ENCODE results near the gene CRLF1. TPM values are rescaled to one million over a fixed set of nuclear protein-coding genes. Genes with fewer than 3 reads are reported as not detected.
A peak's percentile ranks its signal among the peaks of the same experiment; 100 is the strongest.
"Not testable (repeated sequence)": the region's sequence is repeated elsewhere in the genome, so short reads cannot be mapped to it uniquely, and the experiment has no call there.

CRLF1 gene
- total RNA-seq, 1 donor from 2014 or later = 4.5 TPM

GRCh38 chr19:18599485-18599884, 7.1 kb downstream of the CRLF1 start:
- ATAC-seq (no peak), DNase-seq (ENCODE audit: low spot score) (no peak)
- intact Hi-C loops (cut with DNase I) = loop anchor here (10.0 kb wide), 1 partner anchor 75 kb away; no protein-coding TSS in a partner anchor

- ATAC-seq (no peak), DNase-seq (ENCODE audit: low spot score) (no peak)
- intact Hi-C loops (cut with DNase I) = loop anchor here (10.0 kb wide), 1 partner anchor 77 kb away; no protein-coding TSS in a partner anchor
Measured at GRCh38 chr19:18597809-18598660, 8.6 kb downstream of the CRLF1 start.

DNA sequence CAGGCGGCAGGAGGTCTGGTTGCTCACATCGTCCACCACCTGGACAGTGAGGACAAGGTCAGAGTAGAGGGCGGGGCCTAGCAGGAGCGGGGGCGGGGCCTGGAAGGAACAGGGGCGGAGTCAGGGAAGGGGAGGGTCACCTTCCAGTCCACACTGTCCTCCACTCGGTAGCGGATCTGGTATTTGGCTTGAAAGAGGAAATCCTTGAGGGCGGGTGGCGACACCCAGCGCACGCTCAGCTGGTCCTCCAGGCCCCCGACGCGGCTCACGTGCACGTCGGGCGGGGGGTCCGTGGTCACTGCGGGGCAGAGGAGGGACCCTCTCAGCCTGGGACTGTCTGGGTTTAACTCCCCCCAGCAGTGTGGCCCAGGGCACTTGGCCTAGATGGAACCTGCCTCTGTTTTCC, 9.8 kb downstream of the CRLF1 start:
- DNase-seq (ENCODE audit: low spot score) (peak; percentile 78), ATAC-seq (no peak)
- intact Hi-C loops (cut with DNase I) = loop anchor here (10.0 kb wide), 1 partner anchor 78 kb away; no protein-coding TSS in a partner anchor

- no peak for ATAC-seq
- intact Hi-C loops (cut with DNase I) = loop anchor here (10.0 kb wide), 1 partner anchor 79 kb away; no protein-coding TSS in a partner anchor
Measured at GRCh38 chr19:18595475-18595874, 11.1 kb downstream of the CRLF1 start.

DNA sequence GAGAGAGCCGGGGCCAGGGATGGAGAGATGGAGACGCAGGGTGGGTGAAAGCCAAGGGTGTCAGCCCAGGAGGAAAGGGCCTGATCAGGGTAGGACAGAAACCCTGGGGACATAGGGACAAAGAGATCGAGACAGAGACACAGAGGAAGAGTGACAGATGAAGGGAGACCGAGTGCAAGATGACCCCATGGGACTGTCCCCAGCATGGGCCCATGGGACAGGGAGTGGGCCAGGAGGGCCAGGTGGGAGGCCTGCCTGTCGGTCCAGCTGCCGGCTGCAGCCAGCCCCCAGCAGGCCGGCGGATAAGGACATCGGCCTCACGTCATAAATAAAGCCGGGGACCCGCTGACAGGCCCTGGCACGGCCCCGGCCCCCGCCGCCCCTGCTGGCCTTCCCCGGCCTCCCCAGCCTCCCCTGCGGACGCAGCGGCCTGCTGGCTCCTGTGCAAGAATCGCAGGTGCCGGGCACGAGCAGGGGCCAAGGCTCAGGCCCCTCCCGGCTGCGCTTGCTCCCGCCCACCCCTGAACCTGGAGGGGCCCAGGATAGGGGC, 11.7 kb downstream of the CRLF1 start:
- DNase-seq (ENCODE audit: low spot score) = no peak
- intact Hi-C loops (cut with DNase I) = loop anchor here (5.0 to 10.0 kb wide), 2 partner anchors 80 to 252 kb away; no protein-coding TSS in a partner anchor
- ATAC-seq = no peak

More at GRCh38 chr19:18595475-18595874, 11.1 kb downstream of the CRLF1 start:
- no peak for DNase-seq (ENCODE audit: low spot score)

DNA sequence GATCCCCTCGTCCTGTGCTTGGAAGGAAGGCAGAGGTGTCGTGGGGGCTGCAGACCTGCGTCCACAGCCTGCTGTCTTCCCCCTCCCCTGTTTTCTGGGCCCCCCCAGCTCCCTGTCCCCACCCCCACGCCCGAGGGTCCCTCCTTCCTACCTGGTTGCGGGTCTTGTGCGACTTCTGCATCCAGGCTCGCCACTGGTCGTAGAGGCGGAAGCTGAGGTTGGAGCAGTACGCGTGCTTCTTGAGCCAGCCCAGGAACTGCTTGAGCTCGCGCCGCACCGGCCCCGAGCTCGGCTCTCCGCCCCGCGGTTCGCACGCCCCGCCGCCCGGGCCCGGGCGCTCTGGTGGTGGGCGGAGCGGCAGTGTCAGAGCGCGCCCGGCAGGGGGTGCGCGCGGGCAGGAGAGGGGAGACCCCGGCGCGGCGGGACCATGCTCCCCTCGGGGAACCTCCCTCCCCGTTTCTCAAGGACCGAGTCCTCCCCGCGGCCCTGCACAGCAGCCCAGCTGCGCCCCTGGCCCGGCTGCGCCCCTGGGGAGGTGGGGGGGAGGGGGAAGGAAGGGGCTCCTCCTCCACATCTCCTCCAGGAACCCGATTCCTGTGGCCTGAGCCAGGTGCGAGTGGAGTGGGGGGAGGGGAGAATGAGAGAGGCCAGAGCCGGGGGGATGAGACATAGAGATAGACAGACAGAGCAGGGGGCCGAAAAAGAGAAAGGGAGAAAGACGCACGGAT, 12.3 kb downstream of the CRLF1 start:
- ATAC-seq (peak; percentile 66), DNase-seq (ENCODE audit: low spot score) (peak; percentile 86)
- intact Hi-C loops (cut with DNase I) = loop anchor here (5.0 to 10.0 kb wide), 2 partner anchors 81 to 253 kb away; no protein-coding TSS in a partner anchor

- DNase-seq (ENCODE audit: low spot score) (no peak), ATAC-seq (no peak)
Measured at GRCh38 chr19:18593367-18594095, 13.1 kb downstream of the CRLF1 start.

GRCh38 chr19:18592732-18593131, 13.9 kb downstream of the CRLF1 start:
- not testable (repeated sequence) for DNase-seq (ENCODE audit: low spot score); ATAC-seq
- intact Hi-C loops (cut with DNase I) = loop anchor here (5.0 to 10.0 kb wide), 2 partner anchors 82 to 255 kb away; no protein-coding TSS in a partner anchor

More at GRCh38 chr19:18593367-18594095, 13.1 kb downstream of the CRLF1 start:
- intact Hi-C loops (cut with DNase I) = loop anchor here (5.0 to 10.0 kb wide), 2 partner anchors 81 to 254 kb away; no protein-coding TSS in a partner anchor

DNA sequence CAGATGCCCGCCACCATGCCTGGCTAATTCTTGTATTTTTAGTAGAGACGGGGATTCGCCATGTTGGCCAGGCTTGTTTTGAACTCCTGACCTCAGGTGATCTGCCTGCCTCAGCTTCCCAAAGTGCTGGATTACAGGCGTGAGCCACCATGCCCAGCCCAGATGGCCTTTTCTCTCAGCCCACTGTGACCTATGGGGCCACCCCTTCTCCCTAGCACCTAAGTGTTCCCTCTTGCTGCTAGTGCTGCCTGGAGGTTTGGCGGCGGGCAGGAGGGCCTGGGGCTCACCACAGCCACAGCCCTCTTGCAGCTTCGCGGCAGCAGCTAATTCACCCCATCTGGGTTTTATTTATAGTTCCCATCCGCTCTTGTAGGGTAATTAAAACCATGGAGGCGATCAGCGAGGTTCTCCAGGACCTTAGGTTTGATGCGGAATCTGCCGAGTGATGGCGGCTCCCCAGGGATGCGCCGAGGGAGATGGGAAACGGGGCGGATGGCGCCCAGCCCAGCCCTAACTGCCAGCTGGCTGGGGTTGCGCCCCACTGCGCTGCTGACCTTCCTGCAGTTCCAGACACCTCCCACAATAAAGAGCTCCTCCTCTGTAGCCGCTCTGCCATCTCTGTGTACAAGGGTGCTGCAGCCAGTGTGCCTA, 14.7 kb downstream of the CRLF1 start:
- DNase-seq (ENCODE audit: low spot score) = no peak
- intact Hi-C loops (cut with DNase I) = loop anchor here (5.0 to 10.0 kb wide), 2 partner anchors 83 to 255 kb away; no protein-coding TSS in a partner anchor
- peak; percentile 3 for ATAC-seq

DNA sequence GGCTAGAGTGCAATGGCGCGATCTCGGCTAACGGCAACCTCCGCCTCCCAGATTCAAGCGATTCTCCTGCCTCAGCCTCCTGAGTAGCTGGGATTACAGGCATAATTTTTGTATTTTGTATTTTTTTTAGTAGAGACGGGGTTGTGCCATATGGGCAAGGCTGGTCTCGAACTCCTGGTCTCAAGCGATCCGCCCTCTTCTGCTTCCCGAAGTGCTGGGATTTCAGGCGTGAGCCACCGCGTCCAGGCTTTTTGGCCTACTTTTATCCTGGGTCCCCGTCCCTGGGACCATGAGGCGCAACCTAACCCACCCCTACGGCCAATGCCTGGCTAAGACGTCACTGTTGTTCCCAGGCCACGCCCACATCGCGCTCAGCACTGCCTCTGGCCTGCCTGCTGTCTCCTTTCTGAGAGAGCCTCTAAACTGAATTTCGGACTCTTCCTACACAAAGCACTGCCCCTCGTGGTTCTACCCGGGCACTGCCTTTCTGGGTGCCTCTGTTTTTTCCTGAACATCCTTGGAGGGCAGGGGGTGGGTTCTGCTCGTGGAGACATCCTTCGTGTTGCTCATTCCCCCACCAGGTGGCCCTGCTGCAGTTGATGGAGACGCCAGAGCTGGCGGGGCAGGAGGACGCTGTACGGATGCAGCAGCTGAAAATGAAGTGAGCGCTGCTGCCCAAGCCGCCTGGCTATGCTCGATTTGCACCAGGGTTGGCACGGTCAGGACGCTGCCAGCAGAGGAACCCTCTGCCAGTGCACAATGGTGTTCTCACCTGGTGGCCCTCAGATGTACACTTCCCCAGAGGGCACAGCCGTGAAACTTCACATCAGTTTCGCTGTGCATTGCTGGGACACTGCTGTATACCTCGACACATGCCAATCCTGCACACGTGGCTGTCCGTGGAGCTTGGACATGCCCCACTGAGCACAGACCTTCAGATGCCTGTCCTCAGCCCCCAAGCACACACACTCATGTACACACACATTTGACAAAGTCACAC, 16.0 kb downstream of the CRLF1 start:
- peak; percentile 63 for ATAC-seq
- intact Hi-C loops (cut with DNase I) = loop anchor here (5.0 to 10.0 kb wide), 2 partner anchors 84 to 257 kb away; no protein-coding TSS in a partner anchor
- peak; percentile 82 for DNase-seq (ENCODE audit: low spot score)

GRCh38 chr19:18589380-18590272, 17.0 kb downstream of the CRLF1 start:
- intact Hi-C loops (cut with DNase I) = loop anchor here (5.0 to 10.0 kb wide), 2 partner anchors 85 to 258 kb away; no protein-coding TSS in a partner anchor
- ATAC-seq (peak; percentile 60), DNase-seq (ENCODE audit: low spot score) (peak; percentile 82)

GRCh38 chr19:18588611-18589379, 17.8 kb downstream of the CRLF1 start, which contains the start of gene REX1BD:
TSS of gene REX1BD (plus strand) at chr19:18588798. CDS start at chr19:18588802, 4 bp downstream.
- ATAC-seq (peak; percentile 78), DNase-seq (ENCODE audit: low spot score) (peak; percentile 91)
- intact Hi-C loops (cut with DNase I) = no loop called here

GRCh38 chr19:18587962-18588610, 18.5 kb downstream of the CRLF1 start:
- ATAC-seq (no peak), DNase-seq (ENCODE audit: low spot score) (no peak)
- intact Hi-C loops (cut with DNase I) = no loop called here

- intact Hi-C loops (cut with DNase I) = no loop called here
- no peak for ATAC-seq
Measured at GRCh38 chr19:18587561-18587960, 19.0 kb downstream of the CRLF1 start.

More at GRCh38 chr19:18587561-18587960, 19.0 kb downstream of the CRLF1 start:
- no peak for DNase-seq (ENCODE audit: low spot score)
